H9 (cell line): ENCODE measurements around the gene OR9G1. TPM values are rescaled to one million over a fixed set of nuclear protein-coding genes. Genes with fewer than 3 reads are reported as not detected.

ENCODE experiments used
- DNase-seq: peaks from one replicate; pipeline ENCODE4 v3.0.0-alpha.2; 2017
- H2AFZ ChIP-seq: one replicate; pipeline ENCODE4 v1.6.1; 2013; ENCODE audit warnings: mild to moderate bottlenecking, low read length, control low read depth, moderate library complexity
- H2AK5ac ChIP-seq: 2 replicates; pipeline ENCODE4 v1.6.1; 2013; ENCODE audit warnings: low read length, control low read depth, mixed read lengths; ENCODE audit not compliant: insufficient read length
- H2BK120ac ChIP-seq: one replicate; pipeline ENCODE4 v1.6.1; 2013; ENCODE audit warnings: low read depth, mild to moderate bottlenecking, low read length, control low read depth, inconsistent platforms; ENCODE audit not compliant: poor library complexity, severe bottlenecking
- H2BK12ac ChIP-seq: 2 replicates; pipeline ENCODE4 v1.6.1; 2013; ENCODE audit warnings: low read length, control low read depth, mixed read lengths, low read depth; ENCODE audit not compliant: insufficient read length
- H2BK15ac ChIP-seq: 2 replicates; pipeline ENCODE4 v1.6.1; 2013; ENCODE audit warnings: low read depth, low read length, control low read depth
- H2BK20ac ChIP-seq: one replicate; pipeline ENCODE4 v1.6.1; 2013; ENCODE audit warnings: low read depth, mild to moderate bottlenecking, low read length, control low read depth, inconsistent platforms; ENCODE audit not compliant: poor library complexity, severe bottlenecking
- H2BK5ac ChIP-seq: 2 replicates; pipeline ENCODE4 v1.6.1; 2013; ENCODE audit warnings: low read length, control low read depth, mixed read lengths; ENCODE audit not compliant: insufficient read length
- H3K14ac ChIP-seq: 2 replicates; pipeline ENCODE4 v1.6.1; 2013; ENCODE audit warnings: low read length, control low read depth; ENCODE audit not compliant: insufficient read depth
- H3K18ac ChIP-seq: 2 replicates; pipeline ENCODE4 v1.6.1; 2013; ENCODE audit warnings: low read depth, mild to moderate bottlenecking, mixed read lengths, low read length, control low read depth; ENCODE audit not compliant: insufficient read length
- H3K23ac ChIP-seq: 2 replicates; pipeline ENCODE4 v1.6.1; 2013; ENCODE audit warnings: low read length, control low read depth, mixed read lengths, low read depth; ENCODE audit not compliant: insufficient read length
- H3K23me2 ChIP-seq: 2 replicates; pipeline ENCODE4 v1.6.1; 2013; ENCODE audit warnings: low read depth, mild to moderate bottlenecking, mixed read lengths, low read length, control low read depth; ENCODE audit not compliant: insufficient read length, poor library complexity, severe bottlenecking
- H3K27ac ChIP-seq: 2 replicates; pipeline ENCODE4 v1.5.1; 2013; ENCODE audit warnings: low read length, control low read depth, mixed read lengths, low read depth; ENCODE audit not compliant: insufficient read length
- H3K27me3 ChIP-seq: 2 replicates; pipeline ENCODE4 v1.6.1; 2013; ENCODE audit warnings: low read length, control low read depth, inconsistent platforms; ENCODE audit not compliant: insufficient read depth
- H3K4ac ChIP-seq: 2 replicates; pipeline ENCODE4 v1.6.1; 2013; ENCODE audit warnings: low read depth, mild to moderate bottlenecking, control low read depth, inconsistent platforms, low read length, moderate library complexity
- H3K4me1 ChIP-seq: 2 replicates; pipeline ENCODE4 v1.6.1; 2013; ENCODE audit warnings: low read length, control low read depth, inconsistent platforms; ENCODE audit not compliant: insufficient read depth
- H3K4me2 ChIP-seq: 2 replicates; pipeline ENCODE4 v1.6.1; 2013; ENCODE audit warnings: low read length, control low read depth, mixed read lengths; ENCODE audit not compliant: insufficient read length, insufficient read depth
- H3K56ac ChIP-seq: 2 replicates; pipeline ENCODE4 v1.6.1; 2013; ENCODE audit warnings: low read depth, mild to moderate bottlenecking, mixed read lengths, low read length, control low read depth; ENCODE audit not compliant: insufficient read length
- H3K79me1 ChIP-seq: 2 replicates; pipeline ENCODE4 v1.6.1; 2013; ENCODE audit warnings: low read depth, mild to moderate bottlenecking, moderate library complexity, low read length, control low read depth, inconsistent platforms; ENCODE audit not compliant: insufficient read depth, poor library complexity, severe bottlenecking
- H3K79me2 ChIP-seq: 2 replicates; pipeline ENCODE4 v1.6.1; 2013; ENCODE audit warnings: low read length, control low read depth, inconsistent platforms; ENCODE audit not compliant: insufficient read depth
- H3K9ac ChIP-seq: 2 replicates; pipeline ENCODE4 v1.6.1; 2013; ENCODE audit warnings: low read length, control low read depth, mixed read lengths; ENCODE audit not compliant: insufficient read length; ENCODE audit errors: extremely low read depth
- H3K9me3 ChIP-seq: one replicate; pipeline ENCODE4 v1.6.1; 2013; ENCODE audit warnings: low read depth, low read length, inconsistent platforms; ENCODE audit not compliant: control insufficient read depth
- H3T11ph ChIP-seq: one replicate; pipeline ENCODE4 v1.6.1; 2013; ENCODE audit warnings: mild to moderate bottlenecking, low read length, control low read depth, inconsistent platforms
- H4K20me1 ChIP-seq: one replicate; pipeline ENCODE4 v1.6.1; 2013; ENCODE audit not compliant: control insufficient read depth, insufficient read length, insufficient read depth
- H4K5ac ChIP-seq: 2 replicates; pipeline ENCODE4 v1.6.1; 2013; ENCODE audit warnings: low read depth, mild to moderate bottlenecking, mixed read lengths, low read length, control low read depth; ENCODE audit not compliant: insufficient read length
- H4K8ac ChIP-seq: replicated peaks from 2 replicates; pipeline ENCODE4 v1.6.1; 2013; ENCODE audit warnings: low read length, control low read depth, mixed read lengths, low read depth; ENCODE audit not compliant: insufficient read length
- H4K91ac ChIP-seq: 2 replicates; pipeline ENCODE4 v1.6.1; 2013; ENCODE audit warnings: low read depth, mild to moderate bottlenecking, moderate library complexity, mixed read lengths, low read length, control low read depth; ENCODE audit not compliant: insufficient read length
- H3K27ac Mint-ChIP-seq, 3 experiments: 2 replicates in 2 of 3; 3 replicates in 1 of 3; pipeline ENCODE4 v1.8.0; 2020 to 2021; ENCODE audit warnings: mixed read lengths in 3 of 3, mild to moderate bottlenecking in 1 of 3, moderate library complexity in 1 of 3
- H3K27me3 Mint-ChIP-seq: 2 replicates; pipeline ENCODE4 v1.8.0; 2021; ENCODE audit warnings: low read depth, mild to moderate bottlenecking, moderate library complexity, mixed read lengths
- H3K36me3 Mint-ChIP-seq, 3 experiments: 2 replicates in 2 of 3; 3 replicates in 1 of 3; pipeline ENCODE4 v1.8.0; 2020 to 2021; ENCODE audit warnings: low read depth in 3 of 3, mixed read lengths in 3 of 3; ENCODE audit not compliant: insufficient read depth in 1 of 3
- H3K4me1 Mint-ChIP-seq, 2 experiments: 2 replicates each; pipeline ENCODE4 v1.8.0; 2020; ENCODE audit warnings: mixed read lengths in 2 of 2
- H3K4me3 Mint-ChIP-seq, 2 experiments: 2 replicates in 1 of 2; 3 replicates in 1 of 2; pipeline ENCODE4 v1.8.0; 2020 to 2021; ENCODE audit warnings: mild to moderate bottlenecking in 2 of 2, mixed read lengths in 2 of 2, moderate library complexity in 1 of 2
- H3K9me3 Mint-ChIP-seq, 2 experiments: 2 replicates in 1 of 2; 3 replicates in 1 of 2; pipeline ENCODE4 v1.8.0; 2020; ENCODE audit warnings: mild to moderate bottlenecking in 2 of 2, mixed read lengths in 2 of 2, moderate library complexity in 1 of 2
- CTCF ChIP-seq: fragments of 200-600 bp; sonication (generic); conservative IDR thresholded peaks from 3 replicates; pipeline ENCODE4 v1.8.0; 2021; ENCODE audit warnings: antibody characterized with exemption, mild to moderate bottlenecking
- WGBS: extraction: QIAGEN DNeasy Blood & Tissue Kit; methylation state at CpG from one replicate; pipeline ENCODE4 v1.1.7; 2013; ENCODE audit warnings: missing lambda C conversion rate, low lambda C conversion rate, mixed read lengths; ENCODE audit not compliant: insufficient read length; ENCODE audit errors: extremely low coverage; 5-methylcytosine and 5-hydroxymethylcytosine counted together
- total RNA-seq: library from RNA; stranded (reverse); gene quantifications from 2 replicates; pipeline ENCODE4 v1.2.1, GENCODE V29; 2021

The OR9G1 gene
- total RNA-seq, 1 experiment from 2014 or later = not detected

- no peaks in the 10 kb centered on the region for H3K27me3 ChIP-seq
- no peak overlapping the region for H2AK5ac ChIP-seq
- H3K23me2 ChIP-seq = no peaks in the 10 kb centered on the region
- no peak overlapping the region for H2BK15ac ChIP-seq
- H4K5ac ChIP-seq = no peak overlapping the region
- DNase-seq = no peak
- H3K4ac ChIP-seq = no peak overlapping the region
- TF ChIP-seq CTCF = no peak
- H2BK120ac ChIP-seq = no peak overlapping the region
- no peak overlapping the region for H2AFZ ChIP-seq
- H3K79me2 ChIP-seq = no peaks in the 10 kb centered on the region
- H3K9ac ChIP-seq = no peak overlapping the region
- no peak overlapping the region for H2BK20ac ChIP-seq
- H3K9me3 Mint-ChIP-seq = no peaks in the 10 kb centered on the region; a peak in 1 of 5 replicates
- no peak overlapping the region for H3K4me2 ChIP-seq
- H2BK5ac ChIP-seq = no peak overlapping the region
- no peak overlapping the region for H3T11ph ChIP-seq
- H2BK12ac ChIP-seq = no peak overlapping the region
- no peak overlapping the region for H3K56ac ChIP-seq
- no peak overlapping the region for H3K27ac ChIP-seq
- H3K14ac ChIP-seq = no peak overlapping the region
- no peaks in the 10 kb centered on the region for H4K20me1 ChIP-seq
- no peak overlapping the region for H4K91ac ChIP-seq
- no peak overlapping the region for H3K27ac Mint-ChIP-seq
- H3K79me1 ChIP-seq = no peaks in the 10 kb centered on the region
- no peak overlapping the region for H3K23ac ChIP-seq
- H3K4me1 Mint-ChIP-seq = peaks cover 21 to 27% of the 10 kb centered on the region in 2 experiments
- no peaks in the 10 kb centered on the region for H3K27me3 Mint-ChIP-seq
- no peak overlapping the region for H3K4me3 Mint-ChIP-seq
- no peaks in the 10 kb centered on the region for H3K9me3 ChIP-seq
- H3K18ac ChIP-seq = no peak overlapping the region
- no CpG with 5 or more reads among the region's 2 CpGs for WGBS
- H3K36me3 Mint-ChIP-seq = no peaks in the 10 kb centered on the region
- no peaks in the 10 kb centered on the region; the same call in 1 of the 2 replicates for H3K4me1 ChIP-seq
- H4K8ac ChIP-seq = no peak overlapping the region
Measured at GRCh38 chr11:56693428-56693827, 5.5 kb upstream of the OR9G1 start.
